Measurements from ENCODE around the gene MB.

Gene MB

GRCh38 chr22:35614404-35614803 lies 2.7 kb downstream of the MB start:
- DNase-seq: no peak

GRCh38 chr22:35612903-35613302 lies 4.2 kb downstream of the MB start:
- DNase-seq: no peak

GRCh38 chr22:35611891-35612576 lies 5.1 kb downstream of the MB start:
- DNase-seq: no peak

GRCh38 chr22:35611200-35611890 lies 5.8 kb downstream of the MB start:
- no peak for DNase-seq

GRCh38 chr22:35610741-35611140 lies 6.4 kb downstream of the MB start:
- DNase-seq: no peak

GRCh38 chr22:35609761-35610160 lies 7.4 kb downstream of the MB start:
- DNase-seq: no peak

- no peak for DNase-seq
Observed at GRCh38 chr22:35609261-35609660, 7.9 kb downstream of the MB start.

GRCh38 chr22:35608088-35608487 lies 9.0 kb downstream of the MB start:
- no peak for DNase-seq

- no peak for DNase-seq
Observed at GRCh38 chr22:35606916-35607315, 10.2 kb downstream of the MB start.

- DNase-seq: no peak
Observed at GRCh38 chr22:35605851-35606481, 11.2 kb downstream of the MB start.

GRCh38 chr22:35605369-35605680 lies 11.8 kb downstream of the MB start:
- no peak for DNase-seq

- DNase-seq: no peak
Observed at GRCh38 chr22:35604621-35605368, 12.3 kb downstream of the MB start.

- no peak for DNase-seq
Observed at GRCh38 chr22:35601743-35602615, 15.2 kb downstream of the MB start.

GRCh38 chr22:35601013-35601580 lies 16.0 kb downstream of the MB start:
- DNase-seq: no peak

GRCh38 chr22:35600476-35600875 lies 16.7 kb downstream of the MB start:
- no peak for DNase-seq

- DNase-seq: no peak
Observed at GRCh38 chr22:35599364-35599763, 17.8 kb downstream of the MB start.

GRCh38 chr22:35598396-35598710 lies 18.8 kb downstream of the MB start:
- no peak for DNase-seq

GRCh38 chr22:35597692-35598395 lies 19.3 kb downstream of the MB start:
- no peak for DNase-seq

GRCh38 chr22:35596821-35597220 lies 20.3 kb downstream of the MB start:
- DNase-seq: no peak

GRCh38 chr22:35594686-35595085 lies 22.4 kb downstream of the MB start:
- DNase-seq: no peak

GRCh38 chr22:35593891-35594470 lies 23.1 kb downstream of the MB start:
- DNase-seq: no peak

Measured in central memory CD4-positive, alpha-beta T cell (primary cell).